H1 (cell line): ENCODE data around the gene HSD11B1L.
"Not testable (repeated sequence)": the region's sequence is repeated elsewhere in the genome, so short reads cannot be mapped to it uniquely, and the experiment has no call there.

Experiments used
- KDM1A ChIP-seq: fragments of 200-600, 300-600 bp; sonication (generic); IDR thresholded peaks from 2 replicates; pipeline ENCODE4 v1.7.1; 2016; ENCODE audit warnings: mild to moderate bottlenecking, low read length, borderline replicate concordance
- TEAD4 ChIP-seq: IDR thresholded peaks from 2 replicates; pipeline ENCODE4 v1.6.1; 2012; ENCODE audit warnings: low read depth, low read length, inconsistent platforms, mixed read lengths
- TF ChIP-seq, protein P1 (sequence below), 3 experiments: IDR thresholded peaks; 1 replicate in 2 of 3; 2 replicates in 1 of 3; pipeline versions ENCODE4 v1.5.1 to v1.6.1; 2011; ENCODE audit warnings: low read length in 3 of 3, mild to moderate bottlenecking in 3 of 3, inconsistent platforms in 2 of 3, low read depth in 1 of 3, moderate library complexity in 1 of 3; ENCODE audit not compliant: insufficient read depth in 1 of 3; ENCODE audit errors: control extremely low read depth in 1 of 3

- not testable (repeated sequence) for TF ChIP-seq TEAD4, KDM1A
- TF ChIP-seq, protein P1, sequence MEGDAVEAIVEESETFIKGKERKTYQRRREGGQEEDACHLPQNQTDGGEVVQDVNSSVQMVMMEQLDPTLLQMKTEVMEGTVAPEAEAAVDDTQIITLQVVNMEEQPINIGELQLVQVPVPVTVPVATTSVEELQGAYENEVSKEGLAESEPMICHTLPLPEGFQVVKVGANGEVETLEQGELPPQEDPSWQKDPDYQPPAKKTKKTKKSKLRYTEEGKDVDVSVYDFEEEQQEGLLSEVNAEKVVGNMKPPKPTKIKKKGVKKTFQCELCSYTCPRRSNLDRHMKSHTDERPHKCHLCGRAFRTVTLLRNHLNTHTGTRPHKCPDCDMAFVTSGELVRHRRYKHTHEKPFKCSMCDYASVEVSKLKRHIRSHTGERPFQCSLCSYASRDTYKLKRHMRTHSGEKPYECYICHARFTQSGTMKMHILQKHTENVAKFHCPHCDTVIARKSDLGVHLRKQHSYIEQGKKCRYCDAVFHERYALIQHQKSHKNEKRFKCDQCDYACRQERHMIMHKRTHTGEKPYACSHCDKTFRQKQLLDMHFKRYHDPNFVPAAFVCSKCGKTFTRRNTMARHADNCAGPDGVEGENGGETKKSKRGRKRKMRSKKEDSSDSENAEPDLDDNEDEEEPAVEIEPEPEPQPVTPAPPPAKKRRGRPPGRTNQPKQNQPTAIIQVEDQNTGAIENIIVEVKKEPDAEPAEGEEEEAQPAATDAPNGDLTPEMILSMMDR (IDR thresholded peaks at IDR 0.05; ENCODE audit: control extremely low read depth in 1 of 3, insufficient read depth in 1 of 3, low read depth in 1 of 3, low read length in 3 of 3), result not testable (repeated sequence)
Measured at GRCh38 chr19:5702053-5702410, 21.2 kb downstream of the HSD11B1L start.
